Type B pancreatic cell (in vitro differentiated cells): ENCODE measurements around the gene TMEM127. TPM values are rescaled to one million over a fixed set of nuclear protein-coding genes. Genes with fewer than 3 reads are reported as not detected.

Experiments
- DNase-seq: peaks from one replicate; pipeline ENCODE4 v3.0.0; 2021; ENCODE audit warnings: mixed read lengths; ENCODE audit not compliant: unreplicated experiment; ENCODE audit errors: extremely low spot score
- H3K27ac Mint-ChIP-seq: 2 replicates; pipeline ENCODE4 v1.8.0; 2021; ENCODE audit warnings: mild to moderate bottlenecking, mixed read lengths
- H3K27me3 Mint-ChIP-seq: 2 replicates; pipeline ENCODE4 v1.8.0; 2021; ENCODE audit warnings: mixed read lengths
- H3K36me3 Mint-ChIP-seq: 2 replicates; pipeline ENCODE4 v1.8.0; 2021; ENCODE audit warnings: mixed read lengths
- H3K4me1 Mint-ChIP-seq: one replicate; pipeline ENCODE4 v1.8.0; 2021; ENCODE audit warnings: mixed read lengths; ENCODE audit not compliant: unreplicated experiment
- H3K4me3 Mint-ChIP-seq: 2 replicates; pipeline ENCODE4 v1.8.0; 2021; ENCODE audit warnings: mild to moderate bottlenecking, mixed read lengths
- H3K9me3 Mint-ChIP-seq: 2 replicates; pipeline ENCODE4 v1.8.0; 2021; ENCODE audit warnings: mixed read lengths
- CTCF ChIP-seq: fragments of 200-600 bp; sonication (generic); conservative IDR thresholded peaks from 2 replicates; pipeline ENCODE4 v1.5.0; 2021; ENCODE audit warnings: antibody characterized with exemption, mild to moderate bottlenecking
- total RNA-seq: library from RNA; stranded (reverse); gene quantifications from 2 replicates; pipeline ENCODE4 v1.2.1, GENCODE V29; 2021; ENCODE audit warnings: low replicate concordance

TMEM127 gene
- total RNA-seq, 1 donor from 2014 or later: 40.5 TPM

GRCh38 chr2:96205888-96206287 lies 59.9 kb downstream of the TMEM127 start:
- H3K27me3 Mint-ChIP-seq: no peaks in the 10 kb centered on the region
- peaks cover 19% of the 10 kb centered on the region for H3K36me3 Mint-ChIP-seq
- no peaks in the 10 kb centered on the region for H3K9me3 Mint-ChIP-seq
- H3K27ac Mint-ChIP-seq: peak overlapping the region; percentile 53
- TF ChIP-seq CTCF: no peak
- peak overlapping the region; percentile 85 for H3K4me3 Mint-ChIP-seq
- no peak for DNase-seq
- peaks cover 39% of the 10 kb centered on the region for H3K4me1 Mint-ChIP-seq

GRCh38 chr2:96204836-96205624 lies 60.8 kb downstream of the TMEM127 start:
- H3K27me3 Mint-ChIP-seq: no peaks in the 10 kb centered on the region
- no peak for TF ChIP-seq CTCF
- H3K4me3 Mint-ChIP-seq: peak overlapping the region; percentile 70
- DNase-seq: no peak
- H3K4me1 Mint-ChIP-seq: peaks cover 43% of the 10 kb centered on the region
- H3K27ac Mint-ChIP-seq: peak overlapping the region; percentile 53
- H3K36me3 Mint-ChIP-seq: peaks cover 19% of the 10 kb centered on the region
- no peaks in the 10 kb centered on the region for H3K9me3 Mint-ChIP-seq

- no peaks in the 10 kb centered on the region for H3K27me3 Mint-ChIP-seq
- H3K4me3 Mint-ChIP-seq: peak overlapping the region; percentile 51
- peaks cover 22% of the 10 kb centered on the region for H3K36me3 Mint-ChIP-seq
- peaks cover 43% of the 10 kb centered on the region for H3K4me1 Mint-ChIP-seq
- DNase-seq: no peak
- no peak for TF ChIP-seq CTCF
- no peaks in the 10 kb centered on the region for H3K9me3 Mint-ChIP-seq
- H3K27ac Mint-ChIP-seq: peak overlapping the region; percentile 39
Measured at GRCh38 chr2:96203130-96204028, 62.4 kb downstream of the TMEM127 start.

GRCh38 chr2:96202152-96202854 lies 63.5 kb downstream of the TMEM127 start:
- peaks cover 20% of the 10 kb centered on the region for H3K36me3 Mint-ChIP-seq
- TF ChIP-seq CTCF: no peak
- H3K9me3 Mint-ChIP-seq: no peaks in the 10 kb centered on the region
- H3K4me1 Mint-ChIP-seq: peaks cover 43% of the 10 kb centered on the region
- DNase-seq: no peak
- no peaks in the 10 kb centered on the region for H3K27me3 Mint-ChIP-seq
- no peak overlapping the region for H3K27ac Mint-ChIP-seq
- H3K4me3 Mint-ChIP-seq: no peak overlapping the region

- Mint-ChIP-seq H3K36me3 (peaks cover 21% of the 10 kb centered on the region), H3K4me3 (no peak overlapping the region), H3K27ac (no peak overlapping the region), H3K27me3 (no peaks in the 10 kb centered on the region), H3K4me1 (peaks cover 36% of the 10 kb centered on the region), H3K9me3 (no peaks in the 10 kb centered on the region)
- DNase-seq: no peak
- TF ChIP-seq CTCF: no peak
Measured at GRCh38 chr2:96201338-96201737, 64.5 kb downstream of the TMEM127 start.
